Mucosa of descending colon (tissue), 3 donors: ENCODE data around the gene IDH3A. TPM values are rescaled to one million over a fixed set of nuclear protein-coding genes. Genes with fewer than 3 reads are reported as not detected.

Experiments used
- ATAC-seq: fragments of 200-7000 bp; cut with Tn5 transposase; one replicate; pipeline ENCODE4 v1.9.1; 2020; ENCODE audit warnings: mild to moderate bottlenecking, moderate library complexity
- DNase-seq, 3 donors: peaks; one replicate each; pipeline ENCODE4 v3.0.0-alpha.2; 2020
- H3K36me3 ChIP-seq: fragments of 200-600 bp; one replicate; pipeline ENCODE4 v1.8.0; 2021; ENCODE audit warnings: low read depth, mild to moderate bottlenecking
- H3K4me1 ChIP-seq: fragments of 200-600 bp; one replicate; pipeline ENCODE4 v1.8.0; 2021; ENCODE audit warnings: low read depth, mild to moderate bottlenecking
- H3K4me3 ChIP-seq: fragments of 200-600 bp; one replicate; pipeline ENCODE4 v1.8.0; 2021; ENCODE audit warnings: mild to moderate bottlenecking
- H3K9me3 ChIP-seq: fragments of 200-600 bp; one replicate; pipeline ENCODE4 v1.8.0; 2021; ENCODE audit warnings: mild to moderate bottlenecking
- intact Hi-C, 2 donors: fragments of 100-400 bp; cut with DNase I in 1 of 2; cut with micrococcal nuclease in 1 of 2; formaldehyde crosslinking; loops; one replicate each; pipeline versions ENCODE4 v1.11.0 to v1.11.1; 2022; cut with DNase I, micrococcal nuclease
- total RNA-seq, 3 donors: library from RNA; stranded (reverse); fragmentation: NEBNext Ultra II Directional in 2 of 3; extraction: Animal tissue kit (Norgen Biotek cat#: 25700) in 2 of 3; gene quantifications; one replicate each; pipeline versions ENCODE4 v1.2.1 to v1.2.4, GENCODE V29; 2021 to 2023
- TF ChIP-seq, protein P1 (sequence below): fragments of 200-600 bp; IDR thresholded peaks from one replicate; pipeline ENCODE4 v1.8.0; 2022; ENCODE audit warnings: antibody characterized with exemption, mild to moderate bottlenecking
- donor health status: DM: no; HTN: no; CAD: no; lungs with moderate emphysema.
- donor health status: DM: no; HTN: no; CAD: no.
- donor health status: DM: no; HTN: yes; CAD: no.

IDH3A gene
- total RNA-seq, 3 donors from 2014 or later, result 183 to 227 (median 207) TPM

- DNase-seq (no peak), ATAC-seq (no peak)
- no peaks in the 10 kb centered on the region for H3K36me3 ChIP-seq
- peaks cover 8% of the 10 kb centered on the region for H3K4me1 ChIP-seq
- intact Hi-C loops, result no loop called here
- TF ChIP-seq, protein P1, sequence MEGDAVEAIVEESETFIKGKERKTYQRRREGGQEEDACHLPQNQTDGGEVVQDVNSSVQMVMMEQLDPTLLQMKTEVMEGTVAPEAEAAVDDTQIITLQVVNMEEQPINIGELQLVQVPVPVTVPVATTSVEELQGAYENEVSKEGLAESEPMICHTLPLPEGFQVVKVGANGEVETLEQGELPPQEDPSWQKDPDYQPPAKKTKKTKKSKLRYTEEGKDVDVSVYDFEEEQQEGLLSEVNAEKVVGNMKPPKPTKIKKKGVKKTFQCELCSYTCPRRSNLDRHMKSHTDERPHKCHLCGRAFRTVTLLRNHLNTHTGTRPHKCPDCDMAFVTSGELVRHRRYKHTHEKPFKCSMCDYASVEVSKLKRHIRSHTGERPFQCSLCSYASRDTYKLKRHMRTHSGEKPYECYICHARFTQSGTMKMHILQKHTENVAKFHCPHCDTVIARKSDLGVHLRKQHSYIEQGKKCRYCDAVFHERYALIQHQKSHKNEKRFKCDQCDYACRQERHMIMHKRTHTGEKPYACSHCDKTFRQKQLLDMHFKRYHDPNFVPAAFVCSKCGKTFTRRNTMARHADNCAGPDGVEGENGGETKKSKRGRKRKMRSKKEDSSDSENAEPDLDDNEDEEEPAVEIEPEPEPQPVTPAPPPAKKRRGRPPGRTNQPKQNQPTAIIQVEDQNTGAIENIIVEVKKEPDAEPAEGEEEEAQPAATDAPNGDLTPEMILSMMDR, result no peak
- H3K9me3 ChIP-seq, result no peaks in the 10 kb centered on the region
- H3K4me3 ChIP-seq, result no peak overlapping the region
Observed at GRCh38 chr15:78205337-78205736, 56.2 kb downstream of the IDH3A start.

DNA sequence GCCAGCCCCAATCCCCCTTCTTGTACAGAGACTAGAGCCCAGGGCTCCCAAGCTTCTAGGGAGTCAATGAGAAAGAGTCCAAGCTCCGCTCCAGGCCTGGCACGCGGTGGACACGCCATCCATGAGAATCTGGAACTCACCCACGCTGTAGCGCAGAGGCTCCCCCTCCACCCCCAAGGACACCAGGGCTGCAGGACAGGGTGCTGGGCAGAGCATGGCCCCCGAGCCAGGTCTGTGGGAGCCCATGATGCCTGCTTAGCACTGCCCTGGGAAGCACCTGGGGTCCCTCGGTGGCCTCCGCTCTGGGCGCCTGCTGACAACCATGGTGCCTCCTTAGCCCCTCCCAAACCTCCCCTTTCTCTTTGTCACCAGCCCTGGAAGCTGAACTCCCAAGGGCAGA, 56.7 kb downstream of the IDH3A start:
- no peak for DNase-seq
- TF ChIP-seq, protein P1, result no peak
- H3K36me3 ChIP-seq, result no peaks in the 10 kb centered on the region

GRCh38 chr15:78206326-78207109, 57.4 kb downstream of the IDH3A start:
- no peak overlapping the region for H3K4me3 ChIP-seq
- intact Hi-C loops, result no loop called here
- TF ChIP-seq, protein P1, result no peak
- DNase-seq (no peak), ATAC-seq (no peak)
- no peaks in the 10 kb centered on the region for H3K36me3 ChIP-seq
- peaks cover 11% of the 10 kb centered on the region for H3K4me1 ChIP-seq
- H3K9me3 ChIP-seq, result no peaks in the 10 kb centered on the region

More for the DNA sequence above, 56.7 kb downstream of the IDH3A start:
- Histone ChIP-seq H3K9me3 (no peaks in the 10 kb centered on the region), H3K4me3 (no peak overlapping the region), H3K4me1 (peaks cover 11% of the 10 kb centered on the region)
- intact Hi-C loops, result no loop called here
- no peak for ATAC-seq

DNA sequence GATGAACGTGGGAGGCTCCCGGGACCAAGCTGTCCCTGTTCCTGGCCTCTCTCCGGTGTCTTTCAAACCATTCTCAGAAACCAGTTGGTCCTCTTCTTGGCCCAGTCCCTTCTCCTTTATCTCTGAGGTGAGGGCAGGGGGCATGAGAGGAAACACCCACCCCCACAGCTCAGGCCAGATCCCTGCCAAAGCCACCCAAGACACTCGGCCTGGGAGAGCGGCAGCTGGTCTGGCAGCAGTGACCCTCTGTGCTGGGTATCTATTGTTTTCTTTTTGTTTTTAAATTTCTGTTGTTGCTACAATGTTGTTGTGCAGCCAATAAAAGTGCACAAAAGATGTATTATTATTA, 57.9 kb downstream of the IDH3A start:
- Histone ChIP-seq H3K4me1 (peaks cover 13% of the 10 kb centered on the region), H3K36me3 (no peaks in the 10 kb centered on the region), H3K4me3 (no peak overlapping the region), H3K9me3 (no peaks in the 10 kb centered on the region)
- intact Hi-C loops, result no loop called here
- no peak for DNase-seq
- TF ChIP-seq, protein P1, result no peak
- no peak for ATAC-seq

DNA sequence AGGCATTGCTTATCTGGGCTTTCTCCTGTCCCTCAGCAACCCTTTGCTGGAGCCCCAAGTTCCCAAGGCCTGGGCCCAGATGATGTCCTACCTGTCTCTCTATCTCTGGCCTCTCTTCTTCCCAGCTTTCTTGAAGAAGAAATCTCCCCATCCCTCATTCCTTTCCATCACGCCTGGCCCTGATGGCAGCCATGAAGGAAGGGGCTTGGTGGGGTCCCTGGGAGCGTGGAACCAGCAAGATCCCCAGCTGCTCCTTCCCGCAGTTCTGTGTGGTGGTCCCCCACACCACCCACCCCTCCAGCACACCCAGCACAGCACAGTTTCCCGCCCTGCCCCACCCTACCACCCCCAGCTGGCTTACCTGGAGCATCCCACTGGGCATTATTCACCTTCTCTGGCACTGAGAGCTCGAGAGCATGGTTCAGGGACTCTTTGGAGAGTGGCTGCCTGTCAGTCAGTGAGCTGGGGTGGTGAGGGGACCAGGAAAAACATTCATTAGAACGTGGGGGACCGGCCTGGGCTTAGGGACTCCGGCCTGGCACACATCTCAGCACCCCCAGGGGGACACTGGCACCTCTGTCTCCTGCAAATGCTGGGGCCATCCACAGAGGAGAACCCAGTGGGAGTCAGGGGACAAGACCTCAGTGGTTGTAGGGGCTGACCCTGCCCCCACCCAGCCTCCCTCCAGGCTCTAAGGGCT, 58.6 kb downstream of the IDH3A start:
- no peak for DNase-seq
- intact Hi-C loops, result no loop called here

More for the DNA sequence above, 58.6 kb downstream of the IDH3A start:
- TF ChIP-seq, protein P1, result no peak
- Histone ChIP-seq H3K9me3 (no peaks in the 10 kb centered on the region), H3K36me3 (no peaks in the 10 kb centered on the region), H3K4me3 (no peak overlapping the region), H3K4me1 (peaks cover 19% of the 10 kb centered on the region)
- no peak for ATAC-seq
